ENCODE data around the gene KRT10. TPM values are rescaled to one million over a fixed set of nuclear protein-coding genes. Genes with fewer than 3 reads are reported as not detected.

KRT10 gene
- total RNA-seq, 2 experiments from 2014 or later = 10.7 to 39.7 TPM

DNA sequence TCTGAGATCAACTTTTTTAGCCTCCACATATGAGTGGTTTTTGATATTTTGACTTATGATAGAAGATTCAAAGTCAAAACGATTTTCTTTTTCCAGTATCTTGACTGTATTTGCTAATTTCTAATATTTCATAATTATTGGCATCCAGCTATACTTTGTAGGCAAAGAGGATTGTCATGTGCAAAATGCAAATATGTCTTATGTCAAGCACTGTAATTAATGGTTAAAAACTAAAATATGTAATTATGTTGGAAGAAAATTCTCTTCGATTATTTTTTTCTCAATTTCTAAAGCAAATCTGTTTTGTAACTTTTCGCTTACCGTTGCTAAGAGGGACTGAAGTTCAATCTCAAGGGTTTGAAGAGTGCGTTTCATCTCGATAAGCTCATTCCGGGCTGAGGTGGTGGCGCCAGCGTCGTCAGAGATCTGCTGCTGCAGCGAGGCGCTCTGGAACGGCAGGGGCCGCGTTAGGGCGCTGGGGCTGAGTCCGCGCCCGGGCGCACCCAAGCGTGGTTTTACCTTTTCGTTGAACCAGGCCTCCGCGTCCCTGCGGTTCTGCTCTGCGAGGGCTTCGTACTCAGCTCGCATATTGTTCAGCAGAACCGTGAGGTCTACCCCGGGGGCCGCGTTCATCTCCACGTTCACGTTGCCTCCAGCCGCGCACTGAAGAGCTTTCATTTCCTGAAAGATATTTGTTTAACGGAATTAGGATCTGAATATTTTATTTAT, 43.1 kb downstream of the KRT10 start:
- ChIA-PET CTCF (ENCODE audit: unreplicated experiment) (no interaction called here), POLR2A (no interaction called here)
- no TSS peak for BruUV-seq (replicated peaks)
- Histone ChIP-seq H3K36me3 (ENCODE audit: insufficient read depth, low read length) (no peaks in the 10 kb centered on the region), H3K4me3 (ENCODE audit: low read depth, low read length, poor library complexity, severe bottlenecking) (no peak overlapping the region), H2AFZ (ENCODE audit: low read length) (no peak overlapping the region), H3K27ac (ENCODE audit: low read depth, low read length, poor library complexity, severe bottlenecking) (no peak overlapping the region), H3K79me2 (ENCODE audit: insufficient read depth, low read depth, low read length) (no peaks in the 10 kb centered on the region), H3K4me2 (ENCODE audit: low read length) (no peak overlapping the region), H3K4me1 (ENCODE audit: insufficient read depth, low read length, poor library complexity, severe bottlenecking) (no peaks in the 10 kb centered on the region), H4K20me1 (ENCODE audit: insufficient read depth, low read length) (no peaks in the 10 kb centered on the region), H3K9me3 (ENCODE audit: low read length) (no peaks in the 10 kb centered on the region), H3K9me2 (ENCODE audit: insufficient read depth, low read length) (no peaks in the 10 kb centered on the region)
- intact Hi-C loops (cut with micrococcal nuclease; ENCODE audit: unreplicated experiment) = no loop called here
- no peak for TF ChIP-seq EZH2phosphoT487 (IDR thresholded peaks at IDR 0.05; ENCODE audit: borderline replicate concordance, low read depth, low read length)
- TF ChIP-seq, protein P1, sequence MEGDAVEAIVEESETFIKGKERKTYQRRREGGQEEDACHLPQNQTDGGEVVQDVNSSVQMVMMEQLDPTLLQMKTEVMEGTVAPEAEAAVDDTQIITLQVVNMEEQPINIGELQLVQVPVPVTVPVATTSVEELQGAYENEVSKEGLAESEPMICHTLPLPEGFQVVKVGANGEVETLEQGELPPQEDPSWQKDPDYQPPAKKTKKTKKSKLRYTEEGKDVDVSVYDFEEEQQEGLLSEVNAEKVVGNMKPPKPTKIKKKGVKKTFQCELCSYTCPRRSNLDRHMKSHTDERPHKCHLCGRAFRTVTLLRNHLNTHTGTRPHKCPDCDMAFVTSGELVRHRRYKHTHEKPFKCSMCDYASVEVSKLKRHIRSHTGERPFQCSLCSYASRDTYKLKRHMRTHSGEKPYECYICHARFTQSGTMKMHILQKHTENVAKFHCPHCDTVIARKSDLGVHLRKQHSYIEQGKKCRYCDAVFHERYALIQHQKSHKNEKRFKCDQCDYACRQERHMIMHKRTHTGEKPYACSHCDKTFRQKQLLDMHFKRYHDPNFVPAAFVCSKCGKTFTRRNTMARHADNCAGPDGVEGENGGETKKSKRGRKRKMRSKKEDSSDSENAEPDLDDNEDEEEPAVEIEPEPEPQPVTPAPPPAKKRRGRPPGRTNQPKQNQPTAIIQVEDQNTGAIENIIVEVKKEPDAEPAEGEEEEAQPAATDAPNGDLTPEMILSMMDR (conservative IDR thresholded peaks at IDR 0.05; ENCODE audit: low read length) = no peak
- DNase-seq (ENCODE audit: low spot score) = no peak

DNA sequence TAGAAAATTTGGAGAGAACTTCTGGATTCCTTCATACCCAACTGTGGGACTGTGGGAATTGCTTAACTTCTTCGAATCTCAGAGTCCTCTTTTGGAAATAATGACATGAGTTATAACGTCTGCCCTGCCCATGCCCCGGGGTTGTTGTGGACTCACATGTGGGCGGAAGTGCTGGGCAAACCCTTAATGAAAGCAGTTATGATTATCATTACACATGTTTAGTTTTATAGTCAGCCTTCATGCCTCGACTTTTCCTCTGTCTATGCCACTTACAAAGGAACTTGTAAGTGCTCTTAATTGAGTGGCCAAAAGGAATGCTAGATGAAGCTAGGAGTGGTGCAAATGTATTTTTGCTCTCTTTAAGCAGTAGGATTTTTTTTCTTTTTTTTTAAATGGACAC, 44.0 kb downstream of the KRT10 start:
- Histone ChIP-seq H3K79me2 (ENCODE audit: insufficient read depth, low read depth, low read length) (no peaks in the 10 kb centered on the region), H3K36me3 (ENCODE audit: insufficient read depth, low read length) (no peaks in the 10 kb centered on the region), H3K4me3 (ENCODE audit: low read depth, low read length, poor library complexity, severe bottlenecking) (no peak overlapping the region), H3K4me1 (ENCODE audit: insufficient read depth, low read length, poor library complexity, severe bottlenecking) (no peaks in the 10 kb centered on the region), H3K9me2 (ENCODE audit: insufficient read depth, low read length) (no peaks in the 10 kb centered on the region), H3K27ac (ENCODE audit: low read depth, low read length, poor library complexity, severe bottlenecking) (no peak overlapping the region), H2AFZ (ENCODE audit: low read length) (no peak overlapping the region), H4K20me1 (ENCODE audit: insufficient read depth, low read length) (no peaks in the 10 kb centered on the region), H3K9me3 (ENCODE audit: low read length) (no peaks in the 10 kb centered on the region), H3K4me2 (ENCODE audit: low read length) (no peak overlapping the region)
- intact Hi-C loops (cut with micrococcal nuclease; ENCODE audit: unreplicated experiment) = no loop called here
- POLR2A ChIA-PET = no interaction called here
- DNase-seq (ENCODE audit: low spot score) = no peak
- BruUV-seq (replicated peaks) = no TSS peak
- CTCF ChIA-PET (ENCODE audit: unreplicated experiment) = no interaction called here
- TF ChIP-seq EZH2phosphoT487 (IDR thresholded peaks at IDR 0.05; ENCODE audit: borderline replicate concordance, low read depth, low read length) = no peak
- TF ChIP-seq, protein P1 (conservative IDR thresholded peaks at IDR 0.05; ENCODE audit: low read length) = no peak

DNA sequence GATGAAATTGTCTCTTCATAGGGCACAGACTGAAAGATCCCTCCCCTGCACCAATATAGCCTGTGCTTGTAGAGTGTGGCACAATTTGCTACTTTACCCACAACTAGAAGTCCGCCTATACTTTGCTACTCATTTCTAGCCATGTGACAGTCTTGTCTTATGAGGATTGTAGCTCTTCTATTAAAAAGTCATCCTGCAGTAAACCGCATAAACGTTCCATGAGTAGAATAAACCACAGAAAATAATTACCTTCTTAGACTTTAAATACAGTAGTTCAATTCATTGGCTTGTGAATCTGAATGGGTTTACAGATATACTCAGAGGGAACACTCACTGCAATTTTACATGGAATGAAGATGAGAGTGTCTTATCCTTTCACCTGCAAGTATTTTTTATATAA, 44.4 kb downstream of the KRT10 start:
- Histone ChIP-seq H3K4me1 (ENCODE audit: insufficient read depth, low read length, poor library complexity, severe bottlenecking) (no peaks in the 10 kb centered on the region), H3K9me3 (ENCODE audit: low read length) (no peaks in the 10 kb centered on the region), H3K9me2 (ENCODE audit: insufficient read depth, low read length) (no peaks in the 10 kb centered on the region), H4K20me1 (ENCODE audit: insufficient read depth, low read length) (no peaks in the 10 kb centered on the region), H3K36me3 (ENCODE audit: insufficient read depth, low read length) (no peaks in the 10 kb centered on the region), H2AFZ (ENCODE audit: low read length) (no peak overlapping the region), H3K79me2 (ENCODE audit: insufficient read depth, low read depth, low read length) (no peaks in the 10 kb centered on the region), H3K27ac (ENCODE audit: low read depth, low read length, poor library complexity, severe bottlenecking) (no peak overlapping the region), H3K4me2 (ENCODE audit: low read length) (no peak overlapping the region), H3K4me3 (ENCODE audit: low read depth, low read length, poor library complexity, severe bottlenecking) (no peak overlapping the region)
- intact Hi-C loops (cut with micrococcal nuclease; ENCODE audit: unreplicated experiment) = no loop called here
- CTCF ChIA-PET (ENCODE audit: unreplicated experiment) = no interaction called here
- BruUV-seq (replicated peaks) = no TSS peak
- TF ChIP-seq EZH2phosphoT487 (IDR thresholded peaks at IDR 0.05; ENCODE audit: borderline replicate concordance, low read depth, low read length) = no peak
- TF ChIP-seq, protein P1 (conservative IDR thresholded peaks at IDR 0.05; ENCODE audit: low read length) = no peak
- POLR2A ChIA-PET = no interaction called here
- no peak for DNase-seq (ENCODE audit: low spot score)
